ENCODE measurements around the gene FGF23. TPM values are rescaled to one million over a fixed set of nuclear protein-coding genes. Genes with fewer than 3 reads are reported as not detected.
A peak's percentile ranks its signal among the peaks of the same experiment; 100 is the strongest.

FGF23 gene
- total RNA-seq, 2 experiments from 2014 or later = not detected

GRCh38 chr12:4327293-4327692 is 52.2 kb downstream of the FGF23 start:
- POLR2A ChIA-PET = no interaction called here
- no peak for DNase-seq

DNA sequence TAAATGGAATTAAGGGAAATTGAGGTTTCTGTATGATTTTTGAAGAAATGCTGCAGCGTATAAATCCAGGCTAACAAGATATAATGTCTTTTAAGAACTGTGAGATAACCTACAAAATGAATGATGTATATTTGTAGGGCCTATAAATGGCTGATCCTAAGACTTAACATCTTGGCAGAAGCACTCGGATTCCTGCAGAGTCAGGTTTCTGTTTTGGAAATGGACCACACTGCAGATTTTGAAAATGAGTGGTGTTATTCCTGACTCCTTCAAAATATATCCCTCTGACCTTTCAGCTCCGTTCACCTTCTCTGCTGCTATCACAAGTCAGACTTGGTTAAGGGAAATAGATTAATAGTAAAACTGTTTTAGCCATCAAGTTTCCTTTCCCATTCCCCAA is 53.5 kb downstream of the FGF23 start:
- Mint-ChIP-seq H3K36me3 (peaks cover 8% of the 10 kb centered on the region), H3K27me3 (no peaks in the 10 kb centered on the region), H3K4me1 (ENCODE audit: low read depth) (peaks cover 33% of the 10 kb centered on the region), H3K27ac (no peak overlapping the region), H3K9me3 (no peaks in the 10 kb centered on the region), H3K4me3 (no peak overlapping the region)
- POLR2A ChIA-PET = no interaction called here
- DNase-seq = no peak
- CTCF ChIA-PET = no interaction called here
- intact Hi-C loops (cut with micrococcal nuclease) = loop anchor here (10.0 kb wide), 1 partner anchor 209 kb away; the partner anchor contains the start of gene RAD51AP1

More at GRCh38 chr12:4327293-4327692, 52.2 kb downstream of the FGF23 start:
- Mint-ChIP-seq H3K9me3 (no peaks in the 10 kb centered on the region), H3K27me3 (no peaks in the 10 kb centered on the region), H3K4me1 (ENCODE audit: low read depth) (peaks cover 26% of the 10 kb centered on the region), H3K4me3 (no peak overlapping the region), H3K27ac (no peak overlapping the region), H3K36me3 (peaks cover 8% of the 10 kb centered on the region)
- intact Hi-C loops (cut with micrococcal nuclease) = loop anchor here (10.0 kb wide), 1 partner anchor 208 kb away; the partner anchor contains the start of gene RAD51AP1
- CTCF ChIA-PET = no interaction called here

GRCh38 chr12:4324366-4324765 is 55.1 kb downstream of the FGF23 start:
- Mint-ChIP-seq H3K27me3 (no peaks in the 10 kb centered on the region), H3K4me1 (ENCODE audit: low read depth) (peaks cover 37% of the 10 kb centered on the region), H3K27ac (no peak overlapping the region), H3K9me3 (no peaks in the 10 kb centered on the region), H3K4me3 (no peak overlapping the region), H3K36me3 (peaks cover 8% of the 10 kb centered on the region)
- ChIA-PET POLR2A (interaction anchor here (0.6 kb wide), 1 partner anchor 292 kb away, joined by 4 read pairs; no protein-coding TSS in a partner anchor), CTCF (no interaction called here)
- intact Hi-C loops (cut with micrococcal nuclease) = loop anchor here (10.0 kb wide), 1 partner anchor 210 kb away; the partner anchor contains the start of gene RAD51AP1
- DNase-seq = no peak

DNA sequence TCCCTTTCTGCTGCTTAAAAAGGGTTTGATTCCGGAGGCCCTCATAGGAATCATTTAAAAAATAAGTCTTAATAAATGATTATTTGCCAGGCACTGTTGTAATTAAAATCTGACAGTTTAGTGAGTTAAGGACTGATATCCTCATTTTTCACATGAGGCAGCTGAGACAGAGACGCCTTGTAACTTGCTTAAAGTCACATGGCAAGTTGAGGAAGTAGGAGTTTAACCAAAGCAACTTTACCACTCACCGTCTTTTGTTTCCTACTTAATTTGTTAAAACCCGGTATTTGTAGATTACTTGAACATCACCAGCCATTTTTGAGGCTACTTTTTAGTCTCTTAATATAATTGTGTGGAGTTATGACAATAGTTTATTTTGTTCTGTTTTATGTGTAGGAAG is 56.1 kb downstream of the FGF23 start:
- no peak overlapping the region for H3K4me3 Mint-ChIP-seq
- POLR2A ChIA-PET = no interaction called here
- H3K4me1 Mint-ChIP-seq (ENCODE audit: low read depth) = peaks cover 38% of the 10 kb centered on the region
- CTCF ChIA-PET = interaction anchor here (1.2 kb wide), 1 partner anchor 73 kb away, joined by 4 read pairs; no protein-coding TSS in a partner anchor
- no peaks in the 10 kb centered on the region for H3K9me3 Mint-ChIP-seq
- H3K27me3 Mint-ChIP-seq = no peaks in the 10 kb centered on the region
- H3K27ac Mint-ChIP-seq = no peak overlapping the region
- no peak for DNase-seq
- H3K36me3 Mint-ChIP-seq = peaks cover 7% of the 10 kb centered on the region
- intact Hi-C loops (cut with micrococcal nuclease) = loop anchor here (10.0 kb wide), 1 partner anchor 211 kb away; the partner anchor contains the start of gene RAD51AP1

GRCh38 chr12:4322726-4323125 is 56.8 kb downstream of the FGF23 start:
- POLR2A ChIA-PET = interaction anchor here (1.6 kb wide), 1 partner anchor 30 kb away, joined by 4 read pairs; no protein-coding TSS in a partner anchor
- peaks cover 38% of the 10 kb centered on the region for H3K4me1 Mint-ChIP-seq (ENCODE audit: low read depth)
- H3K9me3 Mint-ChIP-seq = no peaks in the 10 kb centered on the region
- CTCF ChIA-PET = interaction anchor here (1.2 to 2.1 kb wide), 2 partner anchors 8 to 74 kb away, joined by 4 to 5 read pairs; no protein-coding TSS in a partner anchor
- DNase-seq = no peak
- H3K27me3 Mint-ChIP-seq = no peaks in the 10 kb centered on the region
- intact Hi-C loops (cut with micrococcal nuclease) = loop anchor here (10.0 kb wide), 1 partner anchor 212 kb away; the partner anchor contains the start of gene RAD51AP1
- peak overlapping the region; percentile 3 for H3K4me3 Mint-ChIP-seq
- peaks cover 7% of the 10 kb centered on the region for H3K36me3 Mint-ChIP-seq
- H3K27ac Mint-ChIP-seq = no peak overlapping the region

DNA sequence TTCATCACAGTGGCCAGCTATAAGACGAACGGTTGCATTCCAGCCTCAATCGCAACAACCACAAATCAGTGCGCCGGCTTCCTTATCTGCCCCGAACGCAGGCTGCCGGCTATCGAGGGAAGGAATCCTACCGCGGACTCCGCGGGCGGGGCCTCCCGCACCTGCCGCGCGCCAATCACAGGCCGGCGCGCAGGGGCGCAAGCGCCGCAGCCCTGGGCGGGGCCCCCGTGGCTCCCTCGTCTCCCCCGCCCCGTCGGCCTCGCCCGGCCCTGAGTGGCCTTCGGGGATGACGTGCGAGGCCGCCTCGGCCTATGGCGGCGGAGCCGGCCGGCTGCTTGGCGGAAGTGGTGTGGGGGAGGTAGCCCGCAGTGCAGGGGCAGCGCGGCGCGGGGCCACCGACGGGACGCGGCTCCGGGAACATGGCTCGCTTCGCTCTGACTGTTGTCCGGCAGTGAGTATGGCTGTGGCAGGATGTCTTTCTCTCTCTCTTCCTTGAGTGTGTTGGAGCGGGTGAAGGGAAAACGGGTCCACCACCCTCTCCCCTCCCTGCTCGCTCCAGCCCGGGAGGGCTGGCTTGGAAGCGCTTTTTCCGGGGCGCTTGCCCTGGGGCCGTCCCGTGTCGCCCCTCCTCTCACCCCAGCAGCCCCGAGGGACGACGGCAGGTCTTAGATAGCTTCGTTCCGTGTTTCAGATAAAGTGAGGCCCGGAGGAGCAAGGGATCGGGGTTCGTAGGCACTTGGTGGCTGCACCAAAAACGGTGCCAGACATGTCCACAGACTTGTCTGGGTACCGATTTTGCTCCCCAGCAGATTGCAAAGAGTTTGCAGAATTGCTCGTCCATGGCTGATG is 58.4 kb downstream of the FGF23 start, which contains the start of gene TIGAR:
TSS of gene TIGAR (plus strand) at position 361 of the 849 bp plus-strand sequence. CDS start at position 420, 59 bp downstream.
- intact Hi-C loops (cut with micrococcal nuclease) = loop anchor here (1.0 to 10.0 kb wide), 5 partner anchors 28 to 568 kb away; partner anchors contain the start of genes CRACR2A and RAD51AP1
- Mint-ChIP-seq H3K27ac (peak within 1 kb of the TSS; percentile 87), H3K27me3 (no peaks in the 10 kb centered on the region), H3K4me3 (peak within 1 kb of the TSS; percentile 94), H3K36me3 (peaks cover 7% of the 10 kb centered on the region), H3K9me3 (no peaks in the 10 kb centered on the region), H3K4me1 (ENCODE audit: low read depth) (peaks cover 34% of the 10 kb centered on the region)
- ChIA-PET CTCF (interaction anchor here (2.1 kb wide), 1 partner anchor 10 kb away, joined by 5 read pairs; no protein-coding TSS in a partner anchor), POLR2A (interaction anchor here (1.3 to 1.6 kb wide), 2 partner anchors 28 to 52 kb away, joined by 4 to 5 read pairs; no protein-coding TSS in a partner anchor)
- DNase-seq = peak; percentile 94

GRCh38 chr12:4320497-4320852 is 59.0 kb downstream of the FGF23 start:
- no peaks in the 10 kb centered on the region for H3K27me3 Mint-ChIP-seq
- no peak for DNase-seq
- H3K36me3 Mint-ChIP-seq = peaks cover 4% of the 10 kb centered on the region
- no peaks in the 10 kb centered on the region for H3K9me3 Mint-ChIP-seq
- intact Hi-C loops (cut with micrococcal nuclease) = loop anchor here (2.0 to 10.0 kb wide), 4 partner anchors 28 to 568 kb away; partner anchors contain the start of genes CRACR2A and RAD51AP1
- POLR2A ChIA-PET = no interaction called here
- CTCF ChIA-PET = no interaction called here
- H3K4me1 Mint-ChIP-seq (ENCODE audit: low read depth) = peaks cover 32% of the 10 kb centered on the region
- H3K27ac Mint-ChIP-seq = peak overlapping the region; percentile 75
- H3K4me3 Mint-ChIP-seq = peak overlapping the region; percentile 94

Other genes with a start within 250 kb of the FGF23 start
- 100 to 1,000 TPM; 255 to 261 TPM for gene CCND2, start 106.0 kb downstream of the FGF23 start, total RNA-seq
- gene TIGAR, start 58.5 kb downstream of the FGF23 start, total RNA-seq = 10 to 100 TPM; 12.0 to 13.6 TPM
- not detected for gene FGF6, start 66.1 kb upstream of the FGF23 start, total RNA-seq
- gene RAD51AP1, start 159.2 kb upstream of the FGF23 start, total RNA-seq = 10 to 100 TPM; 44.6 to 49.7 TPM
- 10 to 100 TPM; 26.0 to 26.7 TPM for gene DYRK4, start 182.5 kb upstream of the FGF23 start, total RNA-seq

Measured in activated CD4-positive, alpha-beta memory T cell treated with anti-CD3 and anti-CD28 coated beads for 36 hours (primary cell).